Endothelial cell of umbilical vein (primary cell): ENCODE data around the gene LMNTD1. TPM values are rescaled to one million over a fixed set of nuclear protein-coding genes. Genes with fewer than 3 reads are reported as not detected.

Experiments
- BruUV-seq: library from RNA; stranded (reverse); fragments of 400-500 nt; replicated peaks from 2 replicates; lab custom pipeline; 2021; lab: Mats Ljungman, UMichigan
- CTCF ChIA-PET: fragments of 300-600, 350-600 bp; sonication (Branson Sonifier 250); formaldehyde crosslinking; loops from one replicate; lab custom pipeline; 2021; ENCODE audit warnings: antibody characterized with exemption, inconsistent platforms; lab: Charles Lee
- POLR2A ChIA-PET: fragments of 300-600, 350-600 bp; sonication (Branson Sonifier 250); formaldehyde crosslinking; loops from one replicate; lab custom pipeline; 2021; ENCODE audit warnings: antibody characterized with exemption, inconsistent platforms; lab: Charles Lee
- DNase-seq: peaks from one replicate; pipeline ENCODE4 v3.0.0-alpha.2; 2011; ENCODE audit warnings: low read depth, low spot score
- FAIRE-seq: peaks from 2 replicates; lab custom pipeline; 2011; peaks lifted over from hg19 to GRCh38; lab: Jason Lieb, UNC
- H2AFZ ChIP-seq: 2 replicates; pipeline ENCODE4 v1.6.0; 2012; ENCODE audit warnings: low read depth, low read length, control low read depth, inconsistent platforms
- H3K27ac ChIP-seq: 2 replicates; pipeline ENCODE4 v1.5.1; 2011; ENCODE audit warnings: low read depth, mild to moderate bottlenecking, control low read depth, low read length, moderate library complexity; ENCODE audit not compliant: insufficient read depth
- H3K27me3 ChIP-seq, 2 experiments: 2 replicates each; pipeline versions ENCODE4 v1.6.0 to v1.6.1; 2011; ENCODE audit warnings: low read length in 2 of 2, mixed read lengths in 1 of 2; ENCODE audit not compliant: control insufficient read depth in 2 of 2, insufficient read depth in 2 of 2
- H3K36me3 ChIP-seq, 2 experiments: 2 replicates in 1 of 2; 3 replicates in 1 of 2; pipeline ENCODE4 v1.5.1; 2011; ENCODE audit warnings: low read length in 2 of 2, mild to moderate bottlenecking in 1 of 2, moderate library complexity in 1 of 2; ENCODE audit not compliant: control insufficient read depth in 2 of 2, insufficient read depth in 2 of 2; ENCODE audit errors: extremely low read depth in 1 of 2
- H3K4me1 ChIP-seq: 3 replicates; pipeline ENCODE4 v1.5.1; 2011; ENCODE audit warnings: mild to moderate bottlenecking, low read length; ENCODE audit not compliant: control insufficient read depth, insufficient read depth; ENCODE audit errors: extremely low read depth
- H3K4me2 ChIP-seq: 2 replicates; pipeline ENCODE4 v1.6.1; 2011; ENCODE audit warnings: low read length, control low read depth, mixed read lengths; ENCODE audit not compliant: insufficient read depth
- H3K4me3 ChIP-seq, 3 experiments: fragments of 200-600 bp in 1 of 3; sonication (generic), shearing (Covaris generic) in 1 of 3; replicated peaks in 1 of 3; 2 replicates each; pipeline ENCODE4 v1.5.1; 2011 to 2016; ENCODE audit warnings: control low read depth in 3 of 3, low read length in 3 of 3, mild to moderate bottlenecking in 2 of 3, inconsistent platforms in 1 of 3, low read depth in 1 of 3, moderate library complexity in 1 of 3; ENCODE audit not compliant: insufficient read depth in 1 of 3
- H3K79me2 ChIP-seq: 2 replicates; pipeline ENCODE4 v1.6.0; 2012; ENCODE audit warnings: low read length, inconsistent platforms; ENCODE audit not compliant: control insufficient read depth, insufficient read depth
- H3K9ac ChIP-seq: replicated peaks from 2 replicates; pipeline ENCODE3; 2011; ENCODE audit warnings: low read length, control low read depth; ENCODE audit not compliant: insufficient read depth; ENCODE audit errors: extremely low read depth
- H3K9me1 ChIP-seq: replicated peaks from 3 replicates; pipeline ENCODE4 v1.6.0; 2011; ENCODE audit warnings: mild to moderate bottlenecking, low read length; ENCODE audit not compliant: control insufficient read depth, insufficient read depth; ENCODE audit errors: extremely low read depth
- H3K9me3 ChIP-seq: replicated peaks from 2 replicates; pipeline ENCODE4 v1.5.1; 2012; ENCODE audit warnings: low read length, inconsistent platforms; ENCODE audit not compliant: control insufficient read depth, insufficient read depth
- H4K20me1 ChIP-seq: replicated peaks from 2 replicates; pipeline ENCODE3; 2011; ENCODE audit warnings: mild to moderate bottlenecking, low read length; ENCODE audit not compliant: control insufficient read depth, insufficient read depth; ENCODE audit errors: extremely low read depth
- EZH2 ChIP-seq: IDR thresholded peaks from 2 replicates; pipeline ENCODE4 v1.6.1; 2012; ENCODE audit warnings: borderline replicate concordance, low read depth, mild to moderate bottlenecking, moderate library complexity, low read length, inconsistent platforms; ENCODE audit not compliant: severe bottlenecking
- FOS ChIP-seq: IDR thresholded peaks from 2 replicates; pipeline ENCODE4 v1.6.1; 2011; ENCODE audit warnings: mild to moderate bottlenecking, low read length, moderate library complexity, borderline replicate concordance; ENCODE audit not compliant: insufficient read depth
- GATA2 ChIP-seq: IDR thresholded peaks from 2 replicates; pipeline ENCODE4 v1.7.0; 2011; ENCODE audit warnings: low read depth, mild to moderate bottlenecking, moderate library complexity, mixed read lengths, low read length; ENCODE audit not compliant: insufficient read length, insufficient read depth
- JUN ChIP-seq: IDR thresholded peaks from 2 replicates; pipeline ENCODE4 v1.6.1; 2011; ENCODE audit warnings: borderline replicate concordance, low read depth; ENCODE audit not compliant: insufficient read length, insufficient read depth
- MYC ChIP-seq: IDR thresholded peaks from one replicate; pipeline ENCODE4 v1.6.1; 2011; ENCODE audit warnings: mild to moderate bottlenecking, low read depth, low read length
- POLR2A ChIP-seq: IDR thresholded peaks from 2 replicates; pipeline ENCODE4 v1.6.1; 2012; ENCODE audit warnings: low read depth, mild to moderate bottlenecking, control low read depth, low read length
- POLR2AphosphoS5 ChIP-seq: IDR thresholded peaks from 2 replicates; pipeline ENCODE4 v1.6.1; 2012; ENCODE audit warnings: low read depth, mild to moderate bottlenecking, control low read depth, low read length, moderate library complexity; ENCODE audit not compliant: insufficient read depth
- dilution Hi-C: fragments of 300-500 bp; cut with MboI; formaldehyde crosslinking; loops from one replicate; pipeline ENCODE4 v1.15.0; 2019; ENCODE audit warnings: low sequenced_read_pairs; ENCODE audit not compliant: extremely low pct_ligation_motif_present
- intact Hi-C: fragments of 100-400 bp; cut with micrococcal nuclease; formaldehyde crosslinking; loops from one replicate; pipeline ENCODE4 v1.10.0; 2022
- polyA plus RNA-seq, 4 experiments: library from polyadenylated mRNA; depleted of rRNA in 3 of 4; stranded (reverse) in 3 of 4; unstranded in 1 of 4; fragments of >200 nt; gene quantifications; 2 replicates each; pipeline versions ENCODE4 v1.2.1 to v1.2.3, GENCODE V29; 2011 to 2012; ENCODE audit warnings: missing spikeins in 1 of 4
- total RNA-seq: library from RNA; stranded (reverse); gene quantifications from 2 replicates; pipeline ENCODE4 v1.2.3, GENCODE V29; 2021
- TF ChIP-seq, protein P1 (sequence below): IDR thresholded peaks from 2 replicates; pipeline ENCODE4 v1.6.1; 2011; ENCODE audit not compliant: insufficient read depth, insufficient read length
- TF ChIP-seq, protein P2 (sequence below), 2 donors: IDR thresholded peaks; 1 replicate in 1 of 2; 2 replicates in 1 of 2; pipeline ENCODE4 v1.5.1; 2011; ENCODE audit warnings: low read length in 2 of 2, mild to moderate bottlenecking in 2 of 2, moderate library complexity in 2 of 2, control low read depth in 1 of 2, inconsistent platforms in 1 of 2, low read depth in 1 of 2; ENCODE audit not compliant: insufficient read depth in 1 of 2; ENCODE audit errors: extremely low read depth in 1 of 2

LMNTD1 gene
- total and polyA plus RNA-seq, 2 donors (not counting 3 experiments of a cell fraction or from before 2014, with no cell fraction given), result not detected

DNA sequence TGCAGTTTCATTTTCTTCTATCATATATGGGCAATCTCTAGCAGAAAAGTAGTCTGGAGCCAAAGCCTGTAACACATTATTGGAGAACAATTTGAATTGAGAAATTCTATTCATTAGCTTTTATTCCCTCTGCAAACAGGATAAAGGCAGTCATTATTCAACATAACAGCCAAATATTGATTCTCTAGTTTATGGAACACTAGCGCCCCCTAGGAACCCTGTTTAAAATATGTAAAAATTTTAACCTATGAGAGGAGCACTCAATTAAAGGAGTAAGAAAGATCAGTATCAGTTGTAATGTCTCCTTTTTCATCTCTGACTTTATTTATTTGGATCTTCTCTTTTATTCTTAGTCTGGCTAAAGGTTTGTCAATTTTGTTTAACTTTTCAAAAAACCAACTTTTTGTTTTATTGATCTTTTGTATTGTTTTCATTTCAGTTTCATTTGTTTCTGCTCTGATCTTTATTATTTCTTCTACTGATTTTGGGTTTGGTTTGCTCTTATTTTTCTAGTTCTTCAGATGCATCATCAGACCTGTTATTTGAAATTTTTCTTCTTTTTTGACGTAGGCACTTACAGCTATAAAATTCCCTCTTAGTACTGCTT is 4.8 kb upstream of the LMNTD1 start:
- FAIRE-seq (no peak), DNase-seq (peak; percentile 42)
- ChIA-PET POLR2A (no interaction called here), CTCF (interaction anchor here (0.5 to 2.1 kb wide), 9 partner anchors 13 to 498 kb away, joined by 3 to 23 read pairs (median 3); partner anchors contain the start of gene RASSF8)
- H3K9me1 ChIP-seq, result no peaks in the 10 kb centered on the region
- intact Hi-C loops (loop anchor here (1.0 to 10.0 kb wide), 4 partner anchors 122 to 471 kb away; partner anchors contain the start of gene RASSF8), dilution Hi-C loops (no loop called here)
- TF ChIP-seq, protein P1, sequence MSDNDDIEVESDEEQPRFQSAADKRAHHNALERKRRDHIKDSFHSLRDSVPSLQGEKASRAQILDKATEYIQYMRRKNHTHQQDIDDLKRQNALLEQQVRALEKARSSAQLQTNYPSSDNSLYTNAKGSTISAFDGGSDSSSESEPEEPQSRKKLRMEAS, result no peak
- TF ChIP-seq, protein P2, sequence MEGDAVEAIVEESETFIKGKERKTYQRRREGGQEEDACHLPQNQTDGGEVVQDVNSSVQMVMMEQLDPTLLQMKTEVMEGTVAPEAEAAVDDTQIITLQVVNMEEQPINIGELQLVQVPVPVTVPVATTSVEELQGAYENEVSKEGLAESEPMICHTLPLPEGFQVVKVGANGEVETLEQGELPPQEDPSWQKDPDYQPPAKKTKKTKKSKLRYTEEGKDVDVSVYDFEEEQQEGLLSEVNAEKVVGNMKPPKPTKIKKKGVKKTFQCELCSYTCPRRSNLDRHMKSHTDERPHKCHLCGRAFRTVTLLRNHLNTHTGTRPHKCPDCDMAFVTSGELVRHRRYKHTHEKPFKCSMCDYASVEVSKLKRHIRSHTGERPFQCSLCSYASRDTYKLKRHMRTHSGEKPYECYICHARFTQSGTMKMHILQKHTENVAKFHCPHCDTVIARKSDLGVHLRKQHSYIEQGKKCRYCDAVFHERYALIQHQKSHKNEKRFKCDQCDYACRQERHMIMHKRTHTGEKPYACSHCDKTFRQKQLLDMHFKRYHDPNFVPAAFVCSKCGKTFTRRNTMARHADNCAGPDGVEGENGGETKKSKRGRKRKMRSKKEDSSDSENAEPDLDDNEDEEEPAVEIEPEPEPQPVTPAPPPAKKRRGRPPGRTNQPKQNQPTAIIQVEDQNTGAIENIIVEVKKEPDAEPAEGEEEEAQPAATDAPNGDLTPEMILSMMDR (IDR thresholded peaks at IDR 0.05; ENCODE audit: extremely low read depth in 1 of 2, insufficient read depth in 1 of 2, low read depth in 1 of 2, low read length in 2 of 2), result peak; percentile 26 to 36
- H3K4me3 ChIP-seq, result no peak overlapping the region
- H3K27me3 ChIP-seq, result no peaks in the 10 kb centered on the region
- H3K9ac ChIP-seq, result no peak overlapping the region
- no peak overlapping the region for H3K4me2 ChIP-seq
- no TSS peak for BruUV-seq
- no peak overlapping the region for H2AFZ ChIP-seq
- H3K79me2 ChIP-seq, result no peaks in the 10 kb centered on the region
- H3K4me1 ChIP-seq, result no peaks in the 10 kb centered on the region
- no peaks in the 10 kb centered on the region for H4K20me1 ChIP-seq
- no peaks in the 10 kb centered on the region for H3K9me3 ChIP-seq
- no peaks in the 10 kb centered on the region for H3K36me3 ChIP-seq
- H3K27ac ChIP-seq, result no peak overlapping the region

DNA sequence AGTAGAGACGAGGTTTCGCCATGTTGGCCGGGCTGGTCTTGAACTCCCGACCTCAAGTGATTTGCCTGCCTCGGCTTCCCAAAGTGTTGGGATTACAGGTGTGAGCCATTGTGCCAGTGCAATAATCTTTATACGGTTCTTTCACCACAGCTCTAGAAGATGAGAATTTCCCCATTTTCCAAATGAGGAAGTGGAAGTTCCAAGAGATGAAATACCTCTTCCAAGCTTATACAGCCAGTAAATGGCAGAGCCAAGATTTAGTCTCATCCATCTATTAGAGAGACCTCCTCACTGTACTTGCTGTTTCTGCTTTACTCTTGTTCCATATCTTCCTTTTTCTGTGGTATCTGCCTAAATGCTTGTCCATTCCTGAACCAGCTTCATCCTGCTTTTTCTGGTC is 3.1 kb upstream of the LMNTD1 start:
- intact Hi-C loops (loop anchor here (5.0 to 10.0 kb wide), 2 partner anchors 311 to 401 kb away; partner anchors contain the start of gene RASSF8), dilution Hi-C loops (no loop called here)
- Histone ChIP-seq H3K9me3 (no peaks in the 10 kb centered on the region), H3K9ac (no peak overlapping the region), H3K4me2 (no peak overlapping the region), H3K79me2 (no peaks in the 10 kb centered on the region), H2AFZ (no peak overlapping the region), H4K20me1 (no peaks in the 10 kb centered on the region), H3K27ac (no peak overlapping the region), H3K27me3 (no peaks in the 10 kb centered on the region), H3K4me3 (no peak overlapping the region), H3K36me3 (no peaks in the 10 kb centered on the region), H3K4me1 (no peaks in the 10 kb centered on the region), H3K9me1 (no peaks in the 10 kb centered on the region)
- FAIRE-seq (no peak), DNase-seq (no peak)
- BruUV-seq, result no TSS peak
- ChIA-PET CTCF (interaction anchor here (0.6 to 1.5 kb wide), 3 partner anchors 98 to 344 kb away, joined by 3 to 4 read pairs (median 3); no protein-coding TSS in a partner anchor), POLR2A (no interaction called here)
- TF ChIP-seq FOS, result no peak
- no peak for TF ChIP-seq EZH2
- no peak for TF ChIP-seq POLR2A
- no peak for TF ChIP-seq MYC
- TF ChIP-seq POLR2AphosphoS5, result no peak
- TF ChIP-seq, protein P1, result no peak
- TF ChIP-seq, protein P2 (IDR thresholded peaks at IDR 0.05; ENCODE audit: extremely low read depth in 1 of 2, insufficient read depth in 1 of 2, low read depth in 1 of 2, low read length in 2 of 2), result no peak
- no peak for TF ChIP-seq GATA2
- TF ChIP-seq JUN, result no peak
